Vein endothelial cell (primary cell): ENCODE results near the gene PSMA7. TPM values are rescaled to one million over a fixed set of nuclear protein-coding genes. Genes with fewer than 3 reads are reported as not detected.

ENCODE experiments used
- total RNA-seq: library from RNA; depleted of rRNA; stranded (reverse); fragments of >200 nt; gene quantifications from 2 replicates; pipeline ENCODE4 v1.2.3, GENCODE V29; 2012

The PSMA7 gene
- total RNA-seq = 351 and 421 TPM in 2 replicates

DNA sequence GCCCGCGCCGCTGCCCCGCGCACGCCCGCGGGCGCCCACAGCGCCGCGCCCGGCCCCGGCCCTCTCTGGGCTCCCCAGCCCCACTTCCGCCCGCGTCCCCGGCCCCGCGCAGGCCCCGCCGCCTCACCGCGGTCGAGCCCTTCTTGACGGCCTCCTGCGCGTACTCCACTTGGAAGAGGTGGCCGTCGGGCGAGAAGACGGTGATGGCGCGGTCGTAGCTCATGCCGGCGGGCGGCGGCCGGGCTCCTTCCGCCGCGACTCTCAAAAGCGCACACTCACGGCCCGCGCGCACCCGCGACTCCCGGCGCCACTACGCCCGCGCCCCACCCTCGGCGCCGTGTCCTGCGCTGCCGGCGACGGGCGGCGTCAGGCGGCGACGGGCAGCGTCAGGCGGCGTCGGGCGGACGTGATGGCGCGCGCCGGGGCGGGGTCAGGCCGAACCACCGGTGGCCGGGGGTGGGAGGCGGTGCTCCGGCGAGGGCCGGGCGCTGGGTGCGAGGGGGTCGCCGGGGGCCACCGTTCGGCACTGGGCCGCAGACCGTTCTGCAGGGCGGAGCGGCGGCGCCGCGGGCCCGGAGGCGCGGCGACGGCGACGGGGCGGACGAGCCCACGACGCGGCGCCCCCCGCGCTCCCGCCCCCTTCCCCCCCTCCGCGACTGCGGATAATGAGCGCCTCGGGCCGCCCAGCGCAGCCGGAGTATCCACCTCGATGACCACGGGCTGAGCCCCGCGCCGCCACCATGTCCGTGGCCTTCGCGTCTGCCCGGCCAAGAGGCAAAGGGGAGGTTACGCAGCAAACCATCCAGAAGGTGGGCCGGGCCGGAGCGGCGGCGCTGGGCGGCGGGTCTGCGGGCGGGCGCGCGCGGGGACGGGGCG lies at the start of gene PSMA7, which contains the start of gene SS18L1:
Gene PSMA7 (minus strand): TSS at position 314 of the 876 bp plus-strand sequence. CDS start 91 bp downstream, at position 223.
Gene SS18L1 (plus strand): TSS at position 689 of the 876 bp plus-strand sequence. CDS start 52 bp downstream, at position 741.

GRCh38 chr20:62182469-62183425 lies 39.6 kb upstream of the PSMA7 start, which contains the start of gene MTG2:
Gene MTG2, plus strand, starts transcription at chr20:62183028. Its CDS starts 10,393 bp downstream, at chr20:62193421.

DNA sequence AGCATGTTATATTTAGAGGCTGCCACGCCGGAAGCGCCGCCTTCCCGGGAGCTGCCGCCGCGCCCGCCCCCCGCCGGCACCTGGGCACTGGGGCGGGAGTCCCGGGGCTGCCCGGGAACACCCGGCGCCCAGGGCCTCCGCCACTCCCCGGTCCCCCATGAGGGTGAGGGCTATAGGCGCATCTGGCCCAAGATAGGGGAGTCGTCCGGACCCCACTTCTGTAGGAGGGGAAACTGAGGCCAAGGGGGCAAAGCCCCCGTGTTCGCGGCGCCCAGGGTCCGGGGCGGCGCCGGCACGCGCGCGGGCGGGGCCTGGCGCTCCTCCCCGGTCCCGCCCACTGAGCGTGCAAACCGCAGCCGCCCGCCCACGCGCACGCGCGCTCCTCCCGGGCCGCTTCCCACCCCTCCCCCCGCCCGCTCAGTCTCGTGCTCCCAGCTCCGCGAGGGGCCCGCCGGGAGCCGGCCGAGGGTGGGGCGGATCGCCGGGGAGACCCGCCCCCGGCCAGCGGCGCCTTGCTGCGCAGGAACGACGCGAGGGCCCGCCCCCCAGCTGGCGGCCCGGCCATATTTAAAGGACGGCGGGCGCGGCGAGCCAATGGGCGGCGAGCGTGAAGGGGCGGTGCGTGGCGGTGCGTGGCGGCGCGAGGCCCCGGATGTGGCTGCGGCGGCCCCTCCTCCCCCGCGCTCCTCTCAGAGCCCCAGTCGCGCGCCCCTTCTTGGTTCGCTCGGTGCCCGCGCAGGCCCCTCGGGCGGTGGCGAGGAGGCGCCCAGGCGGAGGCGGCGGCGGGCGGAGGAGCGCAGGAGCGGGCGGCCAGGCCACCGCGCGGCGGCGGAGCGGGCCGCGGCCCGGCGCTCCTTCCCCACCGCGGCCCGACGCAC lies 21.2 kb downstream of the PSMA7 start, which contains the start of gene LSM14B:
Gene LSM14B (plus strand): TSS at position 700 of the 878 bp plus-strand sequence. CDS start 192 bp downstream, outside the sequence.

Other genes with a start within 250 kb of the PSMA7 start
- gene TAF4, start 77.5 kb downstream of the PSMA7 start, total RNA-seq = 6.5 and 8.0 TPM in 2 replicates
- 26.1 and 31.9 TPM in 2 replicates for gene LSM14B, start 20.9 kb downstream of the PSMA7 start, total RNA-seq
- gene SS18L1, start 375 bp upstream of the PSMA7 start, total RNA-seq = 15.0 and 15.7 TPM in 2 replicates
- 14.7 and 19.1 TPM in 2 replicates for gene MTG2, start 39.6 kb upstream of the PSMA7 start, total RNA-seq
- gene HRH3, start 76.9 kb upstream of the PSMA7 start, total RNA-seq = not detected in 2 replicates
- gene OSBPL2, start 95.1 kb upstream of the PSMA7 start, total RNA-seq = 23.5 and 25.2 TPM in 2 replicates
- 182 and 188 TPM in 2 replicates for gene ADRM1, start 159.6 kb upstream of the PSMA7 start, total RNA-seq
- gene LAMA5, start 223.9 kb upstream of the PSMA7 start, total RNA-seq = 53.6 and 61.2 TPM in 2 replicates
- 715 and 841 TPM in 2 replicates for gene RPS21, start 243.7 kb upstream of the PSMA7 start, total RNA-seq